HEK293T (cell line): ENCODE data around the gene RUSC1.
"Not testable (repeated sequence)": the region's sequence is repeated elsewhere in the genome, so short reads cannot be mapped to it uniquely, and the experiment has no call there.

Source experiments
- CTCF ChIA-PET: fragments of 350-600 bp; formaldehyde crosslinking; extraction: SDS; loops from one replicate; lab custom pipeline; 2021; ENCODE audit warnings: antibody characterized with exemption, inconsistent platforms; lab: Yijun Ruan, JAX
- POLR2A ChIA-PET: fragments of 350-600 bp; formaldehyde crosslinking; extraction: SDS; loops from one replicate; lab custom pipeline; 2020; ENCODE audit warnings: antibody characterized with exemption, inconsistent platforms; lab: Yijun Ruan, JAX
- DNase-seq: peaks from one replicate; pipeline ENCODE4 v3.0.0; 2012; ENCODE audit warnings: mixed read lengths; ENCODE audit errors: extremely low spot score
- ARNT ChIP-seq: fragments of 450-650 bp; IDR thresholded peaks from 2 replicates; pipeline ENCODE4 v1.6.1; 2017; ENCODE audit warnings: mild to moderate bottlenecking
- BHLHE40 ChIP-seq: fragments of 450-650 bp; IDR thresholded peaks from 2 replicates; pipeline ENCODE4 v1.6.1; 2016; ENCODE audit warnings: mild to moderate bottlenecking, moderate library complexity, borderline replicate concordance
- CTBP1 ChIP-seq: fragments of 450-650 bp; IDR thresholded peaks from 2 replicates; pipeline ENCODE4 v1.6.1; 2016; ENCODE audit warnings: borderline replicate concordance
- ELF4 ChIP-seq: fragments of 450-650 bp; IDR thresholded peaks from 2 replicates; pipeline ENCODE4 v1.6.1; 2017; ENCODE audit warnings: antibody characterized with exemption
- FOXA1 ChIP-seq: fragments of 450-650 bp; IDR thresholded peaks from 2 replicates; pipeline ENCODE4 v1.6.1; 2016; ENCODE audit warnings: mild to moderate bottlenecking
- FOXK2 ChIP-seq: fragments of 450-650 bp; IDR thresholded peaks from 2 replicates; pipeline ENCODE4 v1.6.1; 2016; ENCODE audit warnings: mild to moderate bottlenecking
- FOXM1 ChIP-seq: fragments of 450-650 bp; IDR thresholded peaks from 2 replicates; pipeline ENCODE4 v1.6.1; 2017; ENCODE audit warnings: mild to moderate bottlenecking, borderline replicate concordance
- HDGF ChIP-seq: fragments of 450-650 bp; IDR thresholded peaks from 2 replicates; pipeline ENCODE4 v1.6.1; 2017; ENCODE audit warnings: antibody characterized with exemption, borderline replicate concordance
- L3MBTL2 ChIP-seq: fragments of 450-650 bp; conservative IDR thresholded peaks from 2 replicates; pipeline ENCODE4 v1.6.1; 2016; ENCODE audit warnings: mild to moderate bottlenecking
- LEF1 ChIP-seq: fragments of 450-650 bp; IDR thresholded peaks from 2 replicates; pipeline ENCODE4 v1.6.1; 2017; ENCODE audit warnings: mild to moderate bottlenecking, borderline replicate concordance
- NFRKB ChIP-seq: fragments of 450-650 bp; IDR thresholded peaks from 2 replicates; pipeline ENCODE4 v1.6.1; 2016; ENCODE audit warnings: mild to moderate bottlenecking, moderate library complexity
- SP1 ChIP-seq: fragments of 450-650 bp; IDR thresholded peaks from 2 replicates; pipeline ENCODE4 v1.6.1; 2017
- SUZ12 ChIP-seq: fragments of 450-650 bp; IDR thresholded peaks from 2 replicates; pipeline ENCODE4 v1.6.1; 2016; ENCODE audit warnings: mild to moderate bottlenecking
- TARDBP ChIP-seq: fragments of 450-650 bp; IDR thresholded peaks from 2 replicates; pipeline ENCODE4 v1.6.1; 2016
- ZNF384 ChIP-seq: fragments of 450-650 bp; IDR thresholded peaks from 2 replicates; pipeline ENCODE4 v1.6.1; 2016
- TF ChIP-seq, protein P1 (sequence below): fragments of 450-650 bp; IDR thresholded peaks from 2 replicates; pipeline ENCODE4 v1.6.1; 2016

Gene RUSC1

DNA sequence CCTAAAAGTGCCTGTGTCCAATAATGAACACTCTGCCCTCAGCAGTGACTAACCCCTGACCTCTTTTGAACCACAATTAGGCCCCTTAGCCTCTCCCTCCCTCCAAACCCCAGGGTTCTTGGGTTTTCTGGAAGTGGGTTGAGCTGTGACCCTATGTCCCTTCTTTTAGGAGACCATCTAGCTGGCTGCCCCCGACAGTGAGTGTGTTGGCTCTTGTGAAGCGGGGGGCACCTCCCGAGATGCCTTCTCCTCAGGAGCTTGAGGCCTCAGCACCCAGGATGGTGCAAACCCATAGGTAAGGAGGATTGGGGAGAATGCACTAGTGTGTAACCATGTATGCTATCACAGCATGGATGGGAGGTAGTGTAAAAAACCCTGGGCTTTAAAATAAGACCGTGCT, 7.3 kb downstream of the RUSC1 start:
- no peak for DNase-seq
- ChIA-PET CTCF (no interaction called here), POLR2A (interaction anchor here (0.6 kb wide), 1 partner anchor 109 kb away, joined by 3 read pairs; no protein-coding TSS in a partner anchor)
- TF ChIP-seq TARDBP (no peak), HDGF (no peak), NFRKB (no peak), LEF1 (no peak), ZNF384 (no peak), ELF4 (no peak), FOXK2 (no peak), FOXA1 (no peak), FOXM1 (no peak), SP1 (no peak), BHLHE40 (no peak)

DNA sequence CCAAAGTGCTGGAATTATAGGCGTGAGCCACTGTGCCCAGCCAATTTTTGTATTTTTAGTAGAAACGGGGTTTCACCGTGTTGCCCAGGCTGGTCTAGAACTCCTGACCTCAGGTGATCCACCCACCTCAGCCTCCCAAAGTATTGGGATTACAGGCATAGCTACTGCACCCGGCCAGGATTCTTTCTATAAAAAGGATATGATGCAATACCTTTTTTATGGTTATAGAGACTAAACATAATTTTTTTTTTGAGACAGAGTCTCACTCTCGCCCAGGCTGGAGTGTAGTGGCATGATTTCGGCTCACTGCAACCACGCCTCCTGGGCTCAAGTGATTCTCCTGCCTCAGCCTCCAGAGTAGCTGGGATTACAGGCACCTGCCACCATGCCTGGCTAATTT, 8.2 kb downstream of the RUSC1 start:
- DNase-seq = not testable (repeated sequence)
- ChIA-PET POLR2A (interaction anchor here (0.6 to 0.7 kb wide), 2 partner anchors 23 to 578 kb away, joined by 3 to 4 read pairs; no protein-coding TSS in a partner anchor), CTCF (interaction anchor here (0.7 kb wide), 1 partner anchor 56 kb away, joined by 3 read pairs; no protein-coding TSS in a partner anchor)

DNA sequence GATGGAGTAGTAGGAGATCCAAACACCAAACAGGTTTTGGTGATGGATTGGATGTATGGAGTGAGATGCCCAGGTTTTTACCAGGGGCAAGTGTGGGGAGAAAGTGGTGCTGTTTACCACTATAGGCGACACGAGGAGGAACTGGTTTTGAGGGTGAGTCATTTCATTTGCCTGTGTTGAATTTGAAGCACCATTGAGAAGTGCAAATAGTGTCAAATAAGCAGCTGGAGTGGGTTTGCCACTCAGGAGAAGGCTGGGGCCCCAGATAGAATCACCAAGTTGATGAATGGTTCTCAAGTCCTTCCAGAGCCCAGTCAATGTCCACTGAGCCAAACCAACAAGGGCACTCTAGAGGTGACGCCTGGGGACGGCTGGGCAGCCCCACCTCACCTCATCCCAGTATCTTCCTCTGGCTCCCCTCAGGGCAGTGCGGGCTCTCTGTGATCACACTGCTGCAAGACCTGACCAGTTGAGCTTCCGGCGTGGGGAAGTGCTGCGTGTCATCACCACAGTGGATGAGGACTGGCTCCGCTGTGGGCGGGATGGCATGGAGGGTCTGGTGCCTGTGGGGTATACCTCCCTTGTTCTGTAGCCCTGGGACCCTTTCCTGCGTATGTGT, 9.4 kb downstream of the RUSC1 start:
- no peak for TF ChIP-seq ELF4
- ChIA-PET POLR2A (no interaction called here), CTCF (no interaction called here)
- no peak for DNase-seq

DNA sequence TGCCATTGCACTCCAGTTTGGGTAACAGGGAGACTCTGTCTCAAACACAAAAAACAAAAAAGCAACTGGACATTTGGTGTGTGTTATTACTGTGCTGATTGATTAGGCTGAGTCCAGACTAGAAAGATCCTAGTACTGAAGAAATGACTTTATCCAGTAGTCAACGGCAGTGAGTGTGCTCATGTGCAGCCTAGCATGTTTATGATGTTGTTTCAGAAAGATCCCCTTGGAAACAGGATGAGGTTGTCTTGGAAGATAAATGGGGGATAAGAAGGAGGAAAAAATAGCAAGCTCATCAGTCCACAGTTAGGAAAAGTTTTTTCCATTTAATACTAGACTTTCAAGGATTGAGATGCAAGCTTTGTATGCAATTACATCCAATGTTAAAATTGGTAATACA, 14.3 kb downstream of the RUSC1 start:
- POLR2A ChIA-PET = interaction anchor here (0.6 to 1.2 kb wide), 2 partner anchors 10 to 11 kb away, joined by 3 read pairs; no protein-coding TSS in a partner anchor
- no peak for DNase-seq
- TF ChIP-seq SUZ12 = no peak
- no peak for TF ChIP-seq L3MBTL2
- no peak for TF ChIP-seq ZNF384
- TF ChIP-seq SP1 = no peak
- no peak for TF ChIP-seq TARDBP
- no peak for TF ChIP-seq CTBP1
- no peak for TF ChIP-seq FOXA1
- no peak for TF ChIP-seq ARNT
- TF ChIP-seq ELF4 = no peak
- no peak for TF ChIP-seq FOXK2
- TF ChIP-seq HDGF = no peak
- CTCF ChIA-PET = no interaction called here

DNA sequence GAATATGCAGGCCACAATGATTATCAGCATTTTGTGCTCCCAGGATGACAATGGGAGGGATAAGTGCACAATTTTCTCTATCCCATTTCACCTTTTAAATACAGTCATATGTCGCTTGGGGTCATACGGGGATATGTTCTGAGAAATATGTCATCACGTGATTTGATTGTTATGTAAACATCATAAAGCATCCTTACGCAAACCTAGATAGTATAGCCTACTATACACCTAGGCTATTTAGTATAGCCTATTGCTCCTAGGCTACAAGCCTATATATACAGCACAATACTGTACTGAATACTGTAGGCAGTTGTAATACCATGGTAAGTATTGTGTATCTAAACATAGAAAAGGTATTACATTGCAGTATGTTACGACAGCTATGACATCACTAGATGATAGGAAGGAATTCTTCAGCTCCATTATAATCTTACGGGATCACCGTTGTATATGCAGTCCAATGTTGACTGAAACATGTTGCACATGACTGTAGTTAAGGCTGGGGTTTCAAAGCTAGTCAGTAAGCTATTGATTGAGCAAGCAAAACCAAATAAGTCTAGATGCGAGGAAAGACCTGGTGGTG, 18.9 kb downstream of the RUSC1 start:
- TF ChIP-seq TARDBP = no peak
- TF ChIP-seq LEF1 = no peak
- CTCF ChIA-PET = interaction anchor here (1.1 kb wide), 1 partner anchor 16 kb away, joined by 3 read pairs; no protein-coding TSS in a partner anchor
- POLR2A ChIA-PET = no interaction called here
- no peak for DNase-seq

DNA sequence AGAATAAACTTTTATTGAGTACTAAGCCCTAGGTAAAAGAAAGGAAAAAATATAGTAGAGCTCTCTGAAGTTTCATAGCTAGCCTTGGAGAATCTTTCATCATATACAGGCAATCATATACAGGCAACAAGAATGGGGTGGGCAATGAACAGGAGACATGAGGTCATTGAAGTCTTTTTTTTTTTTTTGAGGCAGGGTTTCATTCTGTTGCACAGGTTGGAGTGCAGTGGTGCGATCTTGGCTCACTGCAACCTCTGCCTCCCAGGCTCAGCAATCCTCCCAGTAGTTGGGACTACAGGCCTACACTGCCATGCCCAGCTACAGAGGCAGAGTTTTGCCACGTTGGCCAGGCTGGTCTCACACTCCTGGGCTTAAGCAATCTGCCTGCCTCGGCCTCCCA, 22.1 kb downstream of the RUSC1 start:
- CTCF ChIA-PET = no interaction called here
- DNase-seq = no peak
- POLR2A ChIA-PET = no interaction called here
- TF ChIP-seq ZNF384 (no peak), TARDBP (no peak), SUZ12 (no peak), NFRKB (no peak), ARNT (no peak), FOXM1 (no peak), L3MBTL2 (no peak), HDGF (no peak), BHLHE40 (no peak)

DNA sequence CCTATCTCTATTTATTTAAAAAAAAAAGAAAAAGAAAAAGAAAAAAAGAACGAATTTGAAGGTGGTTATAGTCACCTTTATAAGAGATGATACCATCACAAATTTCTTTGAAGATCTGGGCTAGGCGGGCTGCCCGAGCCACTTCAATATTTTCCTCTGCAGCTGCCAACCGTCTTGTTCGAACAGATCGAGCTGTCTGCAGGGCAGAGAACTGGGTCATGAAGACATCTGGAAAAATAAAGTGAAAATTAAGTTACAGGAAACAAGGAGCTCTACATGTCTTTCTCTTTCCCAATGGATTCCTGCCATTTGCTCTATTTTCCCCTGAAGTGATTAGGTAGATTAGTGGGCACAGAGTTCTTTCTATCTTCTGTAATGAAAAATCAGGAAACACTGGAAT, 31.9 kb downstream of the RUSC1 start:
- ChIA-PET CTCF (no interaction called here), POLR2A (no interaction called here)
- no peak for DNase-seq
- no peak for TF ChIP-seq TARDBP
- no peak for TF ChIP-seq SUZ12
- TF ChIP-seq SP1 = no peak
- TF ChIP-seq FOXK2 = no peak

DNA sequence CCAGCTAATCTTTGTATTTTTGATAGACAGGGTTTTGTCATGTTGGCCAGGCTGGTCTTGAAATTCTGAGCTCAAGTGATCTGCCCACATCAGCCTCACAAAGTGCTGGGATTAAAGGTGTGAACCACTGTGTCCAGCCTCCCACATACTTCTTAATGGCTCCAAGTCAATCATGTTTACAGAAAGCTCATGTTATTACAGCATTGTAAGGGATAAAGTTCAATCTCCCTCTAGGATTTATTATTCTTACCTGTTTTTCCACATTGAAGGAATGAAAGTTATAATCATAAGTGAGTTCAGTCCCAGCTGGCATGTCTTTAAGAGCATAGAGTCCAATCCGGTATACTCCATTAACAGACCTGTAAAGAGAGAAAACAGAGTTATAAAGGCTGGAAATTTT, 39.4 kb downstream of the RUSC1 start:
- CTCF ChIA-PET = interaction anchor here (0.7 kb wide), 1 partner anchor 1796 kb away, joined by 3 read pairs; no protein-coding TSS in a partner anchor
- TF ChIP-seq BHLHE40 (no peak), HDGF (no peak), CTBP1 (no peak), FOXA1 (no peak), ARNT (no peak), L3MBTL2 (no peak), ZNF384 (no peak), ELF4 (no peak), TARDBP (no peak), SUZ12 (no peak), FOXK2 (no peak), NFRKB (no peak)
- DNase-seq = no peak
- POLR2A ChIA-PET = no interaction called here

DNA sequence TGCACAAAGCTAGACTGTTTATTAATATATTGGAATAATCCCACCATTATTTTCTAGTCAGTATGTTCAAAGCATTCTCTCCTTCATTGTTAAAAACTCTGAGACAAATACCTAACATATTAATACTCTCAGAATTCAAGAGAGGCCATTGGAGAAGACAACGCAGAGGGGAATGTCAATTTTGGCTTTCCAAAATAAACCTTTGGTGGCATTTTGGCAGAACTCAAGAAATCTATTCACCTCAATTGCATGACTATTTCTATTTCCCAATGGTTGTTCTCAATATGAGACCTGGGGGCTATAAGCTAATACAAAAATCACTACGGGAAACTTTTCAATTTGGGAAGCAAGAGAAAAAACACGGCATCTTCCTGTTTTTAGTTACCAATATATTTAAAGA, 58.5 kb downstream of the RUSC1 start:
- no peak for DNase-seq
- POLR2A ChIA-PET = no interaction called here
- CTCF ChIA-PET = no interaction called here
- TF ChIP-seq TARDBP (no peak), ELF4 (no peak), L3MBTL2 (no peak), NFRKB (no peak), SP1 (no peak), CTBP1 (no peak), SUZ12 (no peak), LEF1 (no peak), ARNT (no peak)
- TF ChIP-seq, protein P1, sequence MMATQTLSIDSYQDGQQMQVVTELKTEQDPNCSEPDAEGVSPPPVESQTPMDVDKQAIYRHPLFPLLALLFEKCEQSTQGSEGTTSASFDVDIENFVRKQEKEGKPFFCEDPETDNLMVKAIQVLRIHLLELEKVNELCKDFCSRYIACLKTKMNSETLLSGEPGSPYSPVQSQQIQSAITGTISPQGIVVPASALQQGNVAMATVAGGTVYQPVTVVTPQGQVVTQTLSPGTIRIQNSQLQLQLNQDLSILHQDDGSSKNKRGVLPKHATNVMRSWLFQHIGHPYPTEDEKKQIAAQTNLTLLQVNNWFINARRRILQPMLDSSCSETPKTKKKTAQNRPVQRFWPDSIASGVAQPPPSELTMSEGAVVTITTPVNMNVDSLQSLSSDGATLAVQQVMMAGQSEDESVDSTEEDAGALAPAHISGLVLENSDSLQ = no peak
